ENCODE results near the gene PGA3.

- TF ChIP-seq POLR2AphosphoS5 (IDR thresholded peaks at IDR 0.05; ENCODE audit: borderline replicate concordance, low read depth, low read length) (no peak), EZH2 (IDR thresholded peaks at IDR 0.05) (no peak), FOXP2 (optimal IDR thresholded peaks at IDR 0.05; ENCODE audit: control extremely low read depth, extremely low read length, insufficient read depth) (no peak)
Observed at GRCh38 chr11:61170566-61170965, 32.7 kb upstream of the PGA3 start.

Measured in SK-N-MC (cell line).